GM10266 (cell line): ENCODE results near the gene KRTAP5-7.
"Not testable (repeated sequence)": the region's sequence is repeated elsewhere in the genome, so short reads cannot be mapped to it uniquely, and the experiment has no call there.

Source experiments
- DNase-seq: peaks from one replicate; pipeline ENCODE4 v3.0.0; 2012; ENCODE audit errors: extremely low spot score
- CTCF ChIP-seq: IDR thresholded peaks from 2 replicates; pipeline ENCODE4 v1.5.1; 2012; ENCODE audit warnings: mild to moderate bottlenecking, low read depth; ENCODE audit not compliant: control insufficient read depth, insufficient read depth; ENCODE audit errors: missing control alignments

KRTAP5-7 gene

GRCh38 chr11:71557257-71557656, 30.2 kb downstream of the KRTAP5-7 start:
- TF ChIP-seq CTCF, result no peak
- no peak for DNase-seq

GRCh38 chr11:71558996-71559395, 31.9 kb downstream of the KRTAP5-7 start:
- no peak for TF ChIP-seq CTCF
- DNase-seq, result no peak

- no peak for DNase-seq
- TF ChIP-seq CTCF, result no peak
Measured at GRCh38 chr11:71562120-71562519, 35.1 kb downstream of the KRTAP5-7 start.

- TF ChIP-seq CTCF, result peak; percentile 65
- peak; percentile 76 for DNase-seq
Measured at GRCh38 chr11:71563406-71563805, 36.3 kb downstream of the KRTAP5-7 start.

- TF ChIP-seq CTCF, result no peak
- no peak for DNase-seq
Measured at GRCh38 chr11:71564430-71564829, 37.4 kb downstream of the KRTAP5-7 start.

GRCh38 chr11:71565263-71565662, 38.2 kb downstream of the KRTAP5-7 start, which contains the start of gene KRTAP5-10:
TSS of gene KRTAP5-10 (plus strand) at chr11:71565563. CDS start at chr11:71565588, 25 bp downstream.
- TF ChIP-seq CTCF, result no peak
- no peak for DNase-seq

- no peak for DNase-seq
Measured at GRCh38 chr11:71566081-71566620, 39.1 kb downstream of the KRTAP5-7 start.

GRCh38 chr11:71566626-71567599, 39.8 kb downstream of the KRTAP5-7 start:
- not testable (repeated sequence) for DNase-seq

More at GRCh38 chr11:71566081-71566620, 39.1 kb downstream of the KRTAP5-7 start:
- TF ChIP-seq CTCF, result no peak

GRCh38 chr11:71567633-71568032, 40.6 kb downstream of the KRTAP5-7 start:
- DNase-seq, result not testable (repeated sequence)
